ENCODE results near the gene MYRF.

The MYRF gene

GRCh38 chr11:61735391-61735790, 17.0 kb upstream of the MYRF start:
- TF ChIP-seq CTCF (conservative IDR thresholded peaks at IDR 0.05; ENCODE audit: low read depth) = no peak
- H3K27ac ChIP-seq = no peak overlapping the region
- DNase-seq (ENCODE audit: low spot score) = no peak
- ChIA-PET CTCF (interaction anchor here (0.5 to 1.0 kb wide), 3 partner anchors 218 to 1519 kb away, joined by 3 to 7 read pairs (median 3); no protein-coding TSS in a partner anchor), POLR2A (ENCODE audit: low non-redundant PET) (no interaction called here)

GRCh38 chr11:61736310-61736709, 16.1 kb upstream of the MYRF start:
- H3K27ac ChIP-seq = no peak overlapping the region
- no peak for TF ChIP-seq CTCF (conservative IDR thresholded peaks at IDR 0.05; ENCODE audit: low read depth)
- no peak for DNase-seq (ENCODE audit: low spot score)
- CTCF ChIA-PET = interaction anchor here (0.5 to 1.0 kb wide), 4 partner anchors 55 to 248 kb away, joined by 3 to 7 read pairs (median 4); no protein-coding TSS in a partner anchor
- POLR2A ChIA-PET (ENCODE audit: low non-redundant PET) = no interaction called here

- DNase-seq (ENCODE audit: low spot score) = no peak
- ChIA-PET CTCF (interaction anchor here (0.7 kb wide), 1 partner anchor 92 kb away, joined by 3 read pairs; no protein-coding TSS in a partner anchor), POLR2A (ENCODE audit: low non-redundant PET) (no interaction called here)
- no peak for TF ChIP-seq CTCF (conservative IDR thresholded peaks at IDR 0.05; ENCODE audit: low read depth)
- no peak overlapping the region for H3K27ac ChIP-seq
Observed at GRCh38 chr11:61737131-61737530, 15.3 kb upstream of the MYRF start.

- ChIA-PET CTCF (interaction anchor here (0.7 to 1.0 kb wide), 3 partner anchors 10 to 91 kb away, joined by 3 to 5 read pairs (median 3); no protein-coding TSS in a partner anchor), POLR2A (ENCODE audit: low non-redundant PET) (no interaction called here)
- no peak for TF ChIP-seq CTCF (conservative IDR thresholded peaks at IDR 0.05; ENCODE audit: low read depth)
- H3K27ac ChIP-seq = no peak overlapping the region
- DNase-seq (ENCODE audit: low spot score) = no peak
Observed at GRCh38 chr11:61737636-61738386, 14.6 kb upstream of the MYRF start.

- TF ChIP-seq CTCF (conservative IDR thresholded peaks at IDR 0.05; ENCODE audit: low read depth) = no peak
- DNase-seq (ENCODE audit: low spot score) = no peak
- POLR2A ChIA-PET (ENCODE audit: low non-redundant PET) = no interaction called here
- CTCF ChIA-PET = interaction anchor here (0.7 kb wide), 2 partner anchors 35 to 79 kb away, joined by 3 to 4 read pairs; no protein-coding TSS in a partner anchor
- H3K27ac ChIP-seq = no peak overlapping the region
Observed at GRCh38 chr11:61738776-61739175, 13.7 kb upstream of the MYRF start.

- CTCF ChIA-PET = interaction anchor here (0.7 kb wide), 1 partner anchor 36 kb away, joined by 4 read pairs; no protein-coding TSS in a partner anchor
- POLR2A ChIA-PET (ENCODE audit: low non-redundant PET) = no interaction called here
- TF ChIP-seq CTCF (conservative IDR thresholded peaks at IDR 0.05; ENCODE audit: low read depth) = no peak
- H3K27ac ChIP-seq = no peak overlapping the region
- no peak for DNase-seq (ENCODE audit: low spot score)
Observed at GRCh38 chr11:61739413-61739812, 13.0 kb upstream of the MYRF start.

All from RWPE1 (cell line).